Kidney epithelial cell (primary cell): Measurements from ENCODE around the gene ERCC6L2. TPM values are rescaled to one million over a fixed set of nuclear protein-coding genes. Genes with fewer than 3 reads are reported as not detected.

Experiments used
- DNase-seq: peaks from one replicate; pipeline ENCODE4 v3.0.0-alpha.2; 2010; ENCODE audit warnings: low read depth
- H3K27me3 ChIP-seq: 2 replicates; pipeline ENCODE4 v1.6.0; 2011; ENCODE audit warnings: low read length; ENCODE audit not compliant: control insufficient read depth, insufficient read depth
- H3K36me3 ChIP-seq: 2 replicates; pipeline ENCODE4 v1.5.1; 2011; ENCODE audit warnings: low read length; ENCODE audit not compliant: control insufficient read depth, insufficient read depth
- H3K4me3 ChIP-seq: 2 replicates; pipeline ENCODE4 v1.5.1; 2011; ENCODE audit warnings: low read depth, mild to moderate bottlenecking, control low read depth, low read length
- total RNA-seq: library from RNA; depleted of rRNA; stranded (reverse); fragments of >200 nt; gene quantifications from 2 replicates; pipeline ENCODE4 v1.2.3, GENCODE V29; 2015
- TF ChIP-seq, protein P1 (sequence below): IDR thresholded peaks from 2 replicates; pipeline ENCODE4 v1.5.1; 2011; ENCODE audit warnings: mild to moderate bottlenecking, moderate library complexity, low read length, control low read depth, inconsistent platforms; ENCODE audit not compliant: insufficient read depth, poor library complexity, severe bottlenecking

The ERCC6L2 gene
- total RNA-seq, 1 donor from 2014 or later = 50.8 TPM

- Histone ChIP-seq H3K27me3 (no peaks in the 10 kb centered on the region), H3K36me3 (peaks cover 2% of the 10 kb centered on the region), H3K4me3 (no peak overlapping the region)
- DNase-seq = no peak
- TF ChIP-seq, protein P1, sequence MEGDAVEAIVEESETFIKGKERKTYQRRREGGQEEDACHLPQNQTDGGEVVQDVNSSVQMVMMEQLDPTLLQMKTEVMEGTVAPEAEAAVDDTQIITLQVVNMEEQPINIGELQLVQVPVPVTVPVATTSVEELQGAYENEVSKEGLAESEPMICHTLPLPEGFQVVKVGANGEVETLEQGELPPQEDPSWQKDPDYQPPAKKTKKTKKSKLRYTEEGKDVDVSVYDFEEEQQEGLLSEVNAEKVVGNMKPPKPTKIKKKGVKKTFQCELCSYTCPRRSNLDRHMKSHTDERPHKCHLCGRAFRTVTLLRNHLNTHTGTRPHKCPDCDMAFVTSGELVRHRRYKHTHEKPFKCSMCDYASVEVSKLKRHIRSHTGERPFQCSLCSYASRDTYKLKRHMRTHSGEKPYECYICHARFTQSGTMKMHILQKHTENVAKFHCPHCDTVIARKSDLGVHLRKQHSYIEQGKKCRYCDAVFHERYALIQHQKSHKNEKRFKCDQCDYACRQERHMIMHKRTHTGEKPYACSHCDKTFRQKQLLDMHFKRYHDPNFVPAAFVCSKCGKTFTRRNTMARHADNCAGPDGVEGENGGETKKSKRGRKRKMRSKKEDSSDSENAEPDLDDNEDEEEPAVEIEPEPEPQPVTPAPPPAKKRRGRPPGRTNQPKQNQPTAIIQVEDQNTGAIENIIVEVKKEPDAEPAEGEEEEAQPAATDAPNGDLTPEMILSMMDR = no peak
Measured at GRCh38 chr9:95910770-95911340, 35.4 kb downstream of the ERCC6L2 start.

DNA sequence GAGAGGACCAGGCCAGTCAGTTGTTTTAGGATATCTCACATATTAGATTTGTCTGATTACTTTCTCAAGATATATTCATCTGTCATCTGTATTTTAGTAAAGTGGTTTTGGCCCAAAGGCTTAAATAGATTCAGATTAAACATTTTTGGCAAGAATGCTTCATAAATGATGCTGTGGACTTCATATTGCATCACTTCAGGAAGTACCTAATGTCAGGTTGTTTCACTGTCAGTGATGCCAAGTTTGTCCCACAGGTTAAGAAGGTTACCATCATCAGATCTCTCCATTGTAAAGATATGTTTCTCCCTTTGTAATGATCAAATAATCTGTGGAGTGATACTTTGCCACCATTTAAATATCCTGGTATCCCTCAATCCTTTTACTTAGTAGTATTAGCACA, 37.3 kb downstream of the ERCC6L2 start:
- TF ChIP-seq, protein P1 = no peak
- no peak overlapping the region for H3K4me3 ChIP-seq
- H3K27me3 ChIP-seq = no peaks in the 10 kb centered on the region
- DNase-seq = no peak
- peaks cover 2% of the 10 kb centered on the region for H3K36me3 ChIP-seq

- no peaks in the 10 kb centered on the region for H3K36me3 ChIP-seq
- no peaks in the 10 kb centered on the region for H3K27me3 ChIP-seq
- no peak for DNase-seq
- TF ChIP-seq, protein P1 = no peak
- H3K4me3 ChIP-seq = no peak overlapping the region
Measured at GRCh38 chr9:95920017-95920416, 44.5 kb downstream of the ERCC6L2 start.

DNA sequence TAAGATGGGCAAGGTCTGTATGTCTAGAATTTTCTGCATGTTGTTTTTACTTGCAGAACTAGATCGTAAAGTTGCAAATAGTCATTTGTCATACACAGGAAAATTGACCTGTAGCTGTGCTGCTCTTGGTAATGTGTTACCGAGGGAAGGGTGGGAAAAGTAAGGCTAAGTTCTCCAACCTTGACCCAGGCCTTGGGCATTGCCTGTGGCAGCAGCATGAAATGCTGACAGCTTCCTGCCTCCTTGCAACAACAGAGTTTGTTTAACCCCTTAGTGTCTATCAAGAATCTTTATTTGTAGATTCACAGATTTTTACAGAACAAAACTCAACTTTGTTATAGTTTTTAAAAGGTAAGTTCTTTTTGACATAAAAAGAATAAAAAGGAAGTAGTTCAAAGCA, 48.3 kb downstream of the ERCC6L2 start:
- no peaks in the 10 kb centered on the region for H3K27me3 ChIP-seq
- H3K4me3 ChIP-seq = no peak overlapping the region
- TF ChIP-seq, protein P1 = no peak
- no peak for DNase-seq
- H3K36me3 ChIP-seq = no peaks in the 10 kb centered on the region

DNA sequence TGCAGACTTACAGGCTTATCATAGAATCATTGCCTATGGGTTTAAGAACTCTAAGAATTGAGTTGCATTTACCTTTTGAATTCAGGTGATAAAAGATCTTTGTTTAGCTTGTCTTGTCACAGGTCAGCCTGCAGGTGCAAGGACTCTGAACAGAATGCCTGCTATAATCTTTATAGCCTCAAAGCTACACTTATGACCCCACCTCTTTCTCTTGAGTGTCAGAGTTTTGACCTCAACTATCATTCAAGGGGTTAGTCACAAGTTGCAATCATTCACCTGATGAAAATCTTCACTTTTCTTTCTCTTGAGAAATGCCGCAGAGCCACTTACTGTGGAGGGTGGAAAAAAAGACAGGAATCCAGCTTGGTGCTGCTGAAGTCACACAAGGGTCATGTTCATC, 49.5 kb downstream of the ERCC6L2 start:
- TF ChIP-seq, protein P1 = no peak
- no peaks in the 10 kb centered on the region for H3K27me3 ChIP-seq
- H3K4me3 ChIP-seq = no peak overlapping the region
- no peak for DNase-seq
- no peaks in the 10 kb centered on the region for H3K36me3 ChIP-seq
